GM12878 (cell line): Measurements from ENCODE around the gene DIDO1. TPM values are rescaled to one million over a fixed set of nuclear protein-coding genes. Genes with fewer than 3 reads are reported as not detected.

Source experiments
- ATAC-seq: fragments of 200-7000 bp; cut with Tn5 transposase; 3 replicates; pipeline ENCODE4 v1.9.1; 2020; ENCODE audit warnings: mild to moderate bottlenecking, moderate library complexity
- BruUV-seq: library from RNA; stranded (reverse); fragments of 400-500 nt; replicated peaks from 2 replicates; lab custom pipeline; 2021; lab: Mats Ljungman, UMichigan
- CTCF ChIA-PET: fragments of 300-600 bp; sonication (Branson Sonifier 250); formaldehyde crosslinking; extraction: SDS; loops from one replicate; lab custom pipeline; 2021; ENCODE audit warnings: inconsistent platforms; lab: Yijun Ruan, JAX
- POLR2A ChIA-PET: fragments of 350-600 bp; formaldehyde crosslinking; extraction: SDS; loops from one replicate; lab custom pipeline; 2021; ENCODE audit warnings: inconsistent platforms; lab: Charles Lee
- RAD21 ChIA-PET: fragments of 300-600 bp; sonication (Branson Sonifier 250); formaldehyde crosslinking; loops from one replicate; lab custom pipeline; 2023; ENCODE audit warnings: antibody characterized with exemption; ENCODE audit not compliant: unreplicated experiment; lab: Charles Lee
- SMC1A ChIA-PET: fragments of 300-600 bp; sonication (Branson Sonifier 250); formaldehyde crosslinking; loops from one replicate; lab custom pipeline; 2023; ENCODE audit not compliant: unreplicated experiment, uncharacterized antibody; lab: Charles Lee
- DNase-seq: peaks from one replicate; pipeline ENCODE4 v3.0.0-alpha.2; 2011; ENCODE audit warnings: low read depth, low spot score
- FAIRE-seq: peaks from 3 replicates; lab custom pipeline; 2011; peaks lifted over from hg19 to GRCh38; lab: Jason Lieb, UNC
- H2AFZ ChIP-seq: 2 replicates; pipeline ENCODE4 v1.6.0; 2011; ENCODE audit warnings: low read depth, low read length, control low read depth; ENCODE audit not compliant: control insufficient read depth
- H3K27ac ChIP-seq: 2 replicates; pipeline ENCODE4 v1.5.1; 2011; ENCODE audit warnings: control low read depth; ENCODE audit not compliant: control insufficient read depth, insufficient read depth
- H3K27me3 ChIP-seq, 2 experiments: replicated peaks in 1 of 2; 2 replicates each; pipeline versions ENCODE4 v1.6.0 to v1.6.1; 2011; ENCODE audit warnings: low read length in 1 of 2; ENCODE audit not compliant: control insufficient read depth in 2 of 2, insufficient read depth in 2 of 2
- H3K36me3 ChIP-seq, 2 experiments: 2 replicates each; pipeline ENCODE4 v1.5.1; 2011; ENCODE audit warnings: low read length in 1 of 2; ENCODE audit not compliant: control insufficient read depth in 2 of 2, insufficient read depth in 2 of 2
- H3K4me1 ChIP-seq: 2 replicates; pipeline ENCODE4 v1.6.1; 2011; ENCODE audit warnings: mild to moderate bottlenecking, low read length, moderate library complexity, mixed read lengths; ENCODE audit not compliant: control insufficient read depth, insufficient read depth
- H3K4me2 ChIP-seq: 2 replicates; pipeline ENCODE4 v1.6.0; 2011; ENCODE audit warnings: control low read depth; ENCODE audit not compliant: control insufficient read depth, insufficient read depth
- H3K4me3 ChIP-seq: fragments of 200-600 bp; sonication (generic); 2 replicates; pipeline ENCODE4 v1.5.1; 2016
- H3K79me2 ChIP-seq: 2 replicates; pipeline ENCODE4 v1.6.0; 2011; ENCODE audit warnings: low read length; ENCODE audit not compliant: control insufficient read depth, insufficient read depth
- H3K9ac ChIP-seq: 2 replicates; pipeline ENCODE4 v1.8.0; 2011; ENCODE audit warnings: low read length, control low read depth, mixed read lengths; ENCODE audit not compliant: control insufficient read depth, insufficient read depth
- H3K9me3 ChIP-seq: replicated peaks from 3 replicates; pipeline ENCODE4 v1.5.1; 2011; ENCODE audit warnings: mild to moderate bottlenecking, low read length; ENCODE audit not compliant: control insufficient read depth, insufficient read depth
- H4K20me1 ChIP-seq: 2 replicates; pipeline ENCODE4 v1.6.0; 2011; ENCODE audit not compliant: control insufficient read depth, insufficient read depth
- BHLHE40 ChIP-seq, 2 experiments: fragments of 450-650 bp in 1 of 2; IDR thresholded peaks; 2 replicates each; pipeline ENCODE4 v1.6.1; 2011 to 2017; ENCODE audit warnings: low read depth in 2 of 2, borderline replicate concordance in 1 of 2, improper control_type of control experiment in 1 of 2, low read length in 1 of 2, mild to moderate bottlenecking in 1 of 2
- BMI1 ChIP-seq: fragments of 450-650 bp; IDR thresholded peaks from 2 replicates; pipeline ENCODE4 v1.6.1; 2016; ENCODE audit warnings: mild to moderate bottlenecking, moderate library complexity, borderline replicate concordance
- CHD2 ChIP-seq: IDR thresholded peaks from 2 replicates; pipeline ENCODE4 v1.6.1; 2011; ENCODE audit warnings: low read depth, low read length, improper control_type of control experiment, borderline replicate concordance
- GABPA ChIP-seq: IDR thresholded peaks from 2 replicates; pipeline ENCODE4 v1.6.1; 2014; ENCODE audit warnings: antibody characterized with exemption, low read depth, mild to moderate bottlenecking, inconsistent platforms
- MEF2A ChIP-seq: IDR thresholded peaks from 2 replicates; pipeline ENCODE4 v1.6.1; 2011; ENCODE audit warnings: low read depth, mild to moderate bottlenecking, low read length, moderate library complexity; ENCODE audit not compliant: insufficient read depth
- NR2C2 ChIP-seq: IDR thresholded peaks from 2 replicates; pipeline ENCODE4 v1.6.1; 2011; ENCODE audit warnings: borderline replicate concordance, low read depth; ENCODE audit not compliant: control insufficient read depth, insufficient read length
- RAD21 ChIP-seq: IDR thresholded peaks from 2 replicates; pipeline ENCODE4 v1.6.1; 2011; ENCODE audit warnings: mild to moderate bottlenecking, low read depth, low read length, moderate library complexity; ENCODE audit not compliant: insufficient read depth
- SMARCA5 ChIP-seq: fragments of 450-650 bp; IDR thresholded peaks from 2 replicates; pipeline ENCODE4 v1.6.1; 2017; ENCODE audit warnings: mild to moderate bottlenecking
- ZNF622 ChIP-seq: fragments of 450-650 bp; IDR thresholded peaks from 2 replicates; pipeline ENCODE4 v1.6.1; 2017; ENCODE audit warnings: mild to moderate bottlenecking, inconsistent platforms
- WGBS: methylation state at CpG from one replicate; pipeline ENCODE4 v1.1.6; 2016; ENCODE audit warnings: low lambda C conversion rate; ENCODE audit not compliant: insufficient replicate concordance, insufficient coverage; ENCODE audit errors: missing lambda C conversion rate; 5-methylcytosine and 5-hydroxymethylcytosine counted together
- in situ Hi-C: fragments of 300-500 bp; cut with MboI; formaldehyde crosslinking; loops from 9 replicates; pipeline ENCODE4 v1.14.3; 2018; ENCODE audit warnings: mixed read lengths
- intact Hi-C: fragments of 100-400 bp; cut with micrococcal nuclease; formaldehyde crosslinking; loops from one replicate; pipeline ENCODE4 v1.14.2; 2022; ENCODE audit not compliant: unreplicated experiment
- polyA plus RNA-seq, 11 experiments: library from polyadenylated mRNA; depleted of rRNA in 4 of 11; unstranded in 6 of 11; stranded (reverse) in 5 of 11; fragments of >200 nt; fragmentation: Nextera tagmentation in 4 of 11; fragmentation: Illumina TruSeq in 1 of 11; extraction: Ambion mirVana in 4 of 11; extraction: Trizol in 1 of 11; gene quantifications; 1 replicate in 1 of 11; 2 replicates in 10 of 11; pipeline versions ENCODE4 v1.2.1 to v1.2.3, GENCODE V29; 2011 to 2016; ENCODE audit warnings: inconsistent platforms in 2 of 11, missing spikeins in 2 of 11, low read depth in 1 of 11
- total RNA-seq, 4 experiments: library from RNA; depleted of rRNA in 3 of 4; stranded (reverse); fragments of >200 nt in 3 of 4; fragmentation: Illumina TruSeq in 1 of 4; extraction: Trizol in 1 of 4; gene quantifications; 2 replicates each; pipeline versions ENCODE4 v1.2.1 to v1.2.3, GENCODE V29; 2013 to 2021

The DIDO1 gene
- total and polyA plus RNA-seq, 10 of the 15 experiments (the other 5 are each of a cell fraction or from before 2014, with no cell fraction given) = 5.5 to 56.4 (median 38.4) TPM

- in situ Hi-C loops (no loop called here), intact Hi-C loops (no loop called here)
- no peak overlapping the region for H3K4me2 ChIP-seq
- H3K9me3 ChIP-seq = no peaks in the 10 kb centered on the region
- ATAC-seq = no peak
- no peak for FAIRE-seq
- H3K79me2 ChIP-seq = no peaks in the 10 kb centered on the region
- H3K27ac ChIP-seq = no peak overlapping the region
- no peak overlapping the region for H3K4me3 ChIP-seq
- no peaks in the 10 kb centered on the region; a peak in 1 of 4 replicates for H3K27me3 ChIP-seq
- ChIA-PET POLR2A (no interaction called here), SMC1A (no interaction called here), RAD21 (no interaction called here), CTCF (no interaction called here)
- H3K36me3 ChIP-seq = peaks cover 0 to 3% of the 10 kb centered on the region in 2 experiments; a peak in 1 of 4 replicates
- H3K9ac ChIP-seq = no peak overlapping the region
- no peak for TF ChIP-seq BMI1
- no peak for TF ChIP-seq ZNF622
- no peak for TF ChIP-seq BHLHE40 (IDR thresholded peaks at IDR 0.05; ENCODE audit: borderline replicate concordance in 1 of 2, low read depth in 2 of 2, low read length in 1 of 2)
- no peak for TF ChIP-seq CHD2
- no peak for TF ChIP-seq NR2C2
- TF ChIP-seq GABPA = no peak
- TF ChIP-seq MEF2A = no peak
- TF ChIP-seq SMARCA5 = no peak
- no peak for TF ChIP-seq RAD21
- no TSS peak for BruUV-seq
- 89% methylated on average over 16 of the region's 16 CpGs for WGBS
- H2AFZ ChIP-seq = no peak overlapping the region
- DNase-seq = no peak
- H4K20me1 ChIP-seq = no peaks in the 10 kb centered on the region; the same call in 1 of the 2 replicates
- H3K4me1 ChIP-seq = no peaks in the 10 kb centered on the region
These were observed 80.7 kb downstream of the DIDO1 start for GRCh38 chr20:62845416-62846160.
